SK-N-SH (cell line): ENCODE measurements around the gene MINDY3. TPM values are rescaled to one million over a fixed set of nuclear protein-coding genes. Genes with fewer than 3 reads are reported as not detected.

Experiments
- CTCF ChIA-PET: fragments of 300-600, 350-600 bp; formaldehyde crosslinking; extraction: SDS; loops from one replicate; lab custom pipeline; 2021; lab: Yijun Ruan, JAX
- POLR2A ChIA-PET: fragments of 350-600 bp; sonication (Branson Sonifier 250); formaldehyde crosslinking; extraction: SDS; loops from one replicate; lab custom pipeline; 2020; ENCODE audit warnings: antibody characterized with exemption, inconsistent platforms; lab: Yijun Ruan, JAX
- DNase-seq: peaks from one replicate; pipeline ENCODE4 v3.0.0; 2012
- H2AFZ ChIP-seq: fragments of 200-600 bp; sonication (generic); 2 replicates; pipeline ENCODE4 v1.8.1; 2016; ENCODE audit warnings: antibody characterized with exemption, mild to moderate bottlenecking, low read depth
- H3F3A ChIP-seq: fragments of 200-600 bp; sonication (generic); replicated peaks from 2 replicates; pipeline ENCODE3; 2016; ENCODE audit warnings: antibody characterized with exemption, mild to moderate bottlenecking; ENCODE audit not compliant: insufficient read depth
- H3K27ac ChIP-seq, 2 experiments: fragments of 200-500 bp in 1 of 2; fragments of 200-600 bp in 1 of 2; sonication (Bioruptor generic) in 1 of 2; sonication (generic), shearing (Covaris generic) in 1 of 2; 2 replicates each; pipeline versions ENCODE4 v1.5.1 to v1.6.1; 2014 to 2016; ENCODE audit warnings: low read depth in 2 of 2, inconsistent platforms in 1 of 2, low read length in 1 of 2, mild to moderate bottlenecking in 1 of 2, mixed read lengths in 1 of 2
- H3K27me3 ChIP-seq: fragments of 200-600 bp; sonication (generic), shearing (Covaris generic); 2 replicates; pipeline ENCODE4 v1.6.1; 2016; ENCODE audit warnings: mixed run types; ENCODE audit not compliant: insufficient read depth
- H3K36me3 ChIP-seq, 2 experiments: fragments of 200-500 bp in 1 of 2; fragments of 200-600 bp in 1 of 2; sonication (Bioruptor generic) in 1 of 2; sonication (generic) in 1 of 2; replicated peaks in 1 of 2; 2 replicates each; pipeline versions ENCODE3 to v1.5.1; 2014 to 2016; ENCODE audit warnings: low read length in 1 of 2, mild to moderate bottlenecking in 1 of 2; ENCODE audit not compliant: insufficient read depth in 2 of 2, control insufficient read depth in 1 of 2
- H3K4me1 ChIP-seq, 2 experiments: fragments of 200-500 bp in 1 of 2; fragments of 200-600 bp in 1 of 2; sonication (Bioruptor generic) in 1 of 2; sonication (generic), shearing (Covaris generic) in 1 of 2; 2 replicates each; pipeline versions ENCODE4 v1.5.1 to v1.6.1; 2014 to 2016; ENCODE audit warnings: low read depth in 1 of 2, low read length in 1 of 2, mixed run types in 1 of 2; ENCODE audit not compliant: insufficient read depth in 2 of 2, control insufficient read depth in 1 of 2
- H3K4me2 ChIP-seq: fragments of 200-600 bp; sonication (generic), shearing (Covaris generic); 2 replicates; pipeline ENCODE4 v1.6.1; 2017; ENCODE audit warnings: mixed run types
- H3K4me3 ChIP-seq, 2 experiments: fragments of 200-500 bp in 1 of 2; fragments of 200-600 bp in 1 of 2; sonication (Bioruptor generic) in 1 of 2; sonication (generic), shearing (Covaris generic) in 1 of 2; 2 replicates each; pipeline versions ENCODE4 v1.5.1 to v1.8.1; 2014 to 2016; ENCODE audit warnings: low read depth in 2 of 2, inconsistent platforms in 1 of 2, low read length in 1 of 2, mild to moderate bottlenecking in 1 of 2, mixed read lengths in 1 of 2, moderate library complexity in 1 of 2
- H3K79me2 ChIP-seq: fragments of 200-600 bp; sonication (generic); 2 replicates; pipeline ENCODE4 v1.8.1; 2017; ENCODE audit warnings: mild to moderate bottlenecking; ENCODE audit not compliant: insufficient read depth
- H3K9ac ChIP-seq: fragments of 200-600 bp; sonication (generic); 2 replicates; pipeline ENCODE4 v1.6.1; 2017; ENCODE audit warnings: mixed run types
- H3K9me2 ChIP-seq: fragments of 200-600 bp; sonication (generic); 2 replicates; pipeline ENCODE4 v1.6.1; 2017; ENCODE audit warnings: mixed run types
- H3K9me3 ChIP-seq: fragments of 200-600 bp; sonication (generic); 2 replicates; pipeline ENCODE4 v1.6.1; 2017; ENCODE audit warnings: mixed run types, mild to moderate bottlenecking, moderate library complexity
- H4K20me1 ChIP-seq: fragments of 200-600 bp; sonication (generic); 2 replicates; pipeline ENCODE4 v1.6.1; 2017; ENCODE audit warnings: mild to moderate bottlenecking, mixed run types; ENCODE audit not compliant: insufficient read depth
- CHD2 ChIP-seq: fragments of 150-350 bp; IDR thresholded peaks from 2 replicates; pipeline ENCODE4 v1.6.1; 2018; ENCODE audit warnings: low read length; ENCODE audit not compliant: partially characterized antibody
- FOXJ3 ChIP-seq: sonication (generic); formaldehyde crosslinking; IDR thresholded peaks from 2 replicates; pipeline ENCODE4 v1.5.1; 2020; ENCODE audit warnings: mild to moderate bottlenecking, missing genetic modification reagents
- FOXM1 ChIP-seq: IDR thresholded peaks from 2 replicates; pipeline ENCODE4 v1.4.0; 2012; ENCODE audit warnings: low read depth, mild to moderate bottlenecking
- GABPA ChIP-seq: IDR thresholded peaks from 2 replicates; pipeline ENCODE4 v1.4.0; 2012; ENCODE audit warnings: low read depth, mild to moderate bottlenecking
- JUND ChIP-seq: IDR thresholded peaks from 2 replicates; pipeline ENCODE4 v1.4.0; 2012
- NFIC ChIP-seq: IDR thresholded peaks from 2 replicates; pipeline ENCODE4 v1.4.0; 2012; ENCODE audit warnings: borderline replicate concordance
- TEAD4 ChIP-seq: IDR thresholded peaks from 2 replicates; pipeline ENCODE4 v1.4.0; 2012; ENCODE audit warnings: mild to moderate bottlenecking, borderline replicate concordance; ENCODE audit not compliant: insufficient read depth
- USF1 ChIP-seq: IDR thresholded peaks from 2 replicates; pipeline ENCODE4 v1.4.0; 2012; ENCODE audit warnings: low read depth, borderline replicate concordance
- USF2 ChIP-seq: fragments of 150-350 bp; IDR thresholded peaks from 2 replicates; pipeline ENCODE4 v1.6.1; 2017; ENCODE audit warnings: antibody characterized with exemption, low read length, low read depth, borderline replicate concordance
- WGBS: methylation state at CpG from one replicate; pipeline ENCODE4 v1.1.6; 2017; ENCODE audit warnings: low lambda C conversion rate; 5-methylcytosine and 5-hydroxymethylcytosine counted together
- polyA plus RNA-seq, 3 experiments: library from polyadenylated mRNA; depleted of rRNA; stranded (reverse); fragments of >200 nt; gene quantifications; 2 replicates each; pipeline ENCODE4 v1.2.3, GENCODE V29; 2012
- TF ChIP-seq, protein P1 (sequence below): fragments of 200-600 bp; sonication (generic); IDR thresholded peaks from 2 replicates; pipeline ENCODE4 v1.6.1; 2017; ENCODE audit warnings: antibody characterized with exemption, mild to moderate bottlenecking, moderate library complexity
- TF ChIP-seq, protein P2 (sequence below): IDR thresholded peaks from 2 replicates; pipeline ENCODE4 v1.6.1; 2012; ENCODE audit warnings: mild to moderate bottlenecking, low read depth, low read length, moderate library complexity

The MINDY3 gene
- polyA plus RNA-seq, 1 of the 3 experiments (the other 2 are of a cell fraction) = 9.5 TPM

GRCh38 chr10:15782851-15783250 is 77.5 kb downstream of the MINDY3 start (continued):
- TF ChIP-seq USF1 (no peak), FOXM1 (no peak), USF2 (no peak), CHD2 (no peak), NFIC (no peak)
- TF ChIP-seq, protein P1, sequence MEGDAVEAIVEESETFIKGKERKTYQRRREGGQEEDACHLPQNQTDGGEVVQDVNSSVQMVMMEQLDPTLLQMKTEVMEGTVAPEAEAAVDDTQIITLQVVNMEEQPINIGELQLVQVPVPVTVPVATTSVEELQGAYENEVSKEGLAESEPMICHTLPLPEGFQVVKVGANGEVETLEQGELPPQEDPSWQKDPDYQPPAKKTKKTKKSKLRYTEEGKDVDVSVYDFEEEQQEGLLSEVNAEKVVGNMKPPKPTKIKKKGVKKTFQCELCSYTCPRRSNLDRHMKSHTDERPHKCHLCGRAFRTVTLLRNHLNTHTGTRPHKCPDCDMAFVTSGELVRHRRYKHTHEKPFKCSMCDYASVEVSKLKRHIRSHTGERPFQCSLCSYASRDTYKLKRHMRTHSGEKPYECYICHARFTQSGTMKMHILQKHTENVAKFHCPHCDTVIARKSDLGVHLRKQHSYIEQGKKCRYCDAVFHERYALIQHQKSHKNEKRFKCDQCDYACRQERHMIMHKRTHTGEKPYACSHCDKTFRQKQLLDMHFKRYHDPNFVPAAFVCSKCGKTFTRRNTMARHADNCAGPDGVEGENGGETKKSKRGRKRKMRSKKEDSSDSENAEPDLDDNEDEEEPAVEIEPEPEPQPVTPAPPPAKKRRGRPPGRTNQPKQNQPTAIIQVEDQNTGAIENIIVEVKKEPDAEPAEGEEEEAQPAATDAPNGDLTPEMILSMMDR = no peak

DNA sequence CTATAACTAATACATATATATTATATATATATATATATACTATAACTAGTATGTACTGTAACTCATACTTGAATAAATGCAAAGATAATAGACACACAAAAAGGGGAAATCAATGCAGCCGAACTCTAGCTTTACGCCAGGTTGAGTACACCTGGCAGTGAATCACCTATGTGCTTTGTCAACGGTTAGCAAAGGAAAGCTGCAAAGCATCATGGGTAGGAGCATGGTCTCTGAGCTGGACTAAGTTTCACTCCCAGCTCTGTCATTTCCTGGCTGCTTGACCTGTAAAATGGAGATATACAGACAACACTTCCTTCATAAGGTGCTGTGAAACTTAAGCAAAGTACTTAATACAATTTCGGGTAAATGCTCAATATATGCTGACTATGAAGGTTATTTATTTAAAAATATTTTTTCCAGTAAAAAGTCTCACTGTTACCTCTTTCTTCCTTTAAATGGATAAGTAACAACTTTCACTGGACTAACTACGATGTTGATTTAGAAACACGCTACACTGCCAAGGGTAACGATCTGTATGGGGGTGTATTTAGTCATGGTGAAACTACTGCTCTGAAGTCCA is 78.8 kb downstream of the MINDY3 start:
- Histone ChIP-seq H3K4me1 (peaks cover 0 to 5% of the 10 kb centered on the region in 2 experiments; a peak in 1 of 4 replicates), H3K79me2 (no peaks in the 10 kb centered on the region), H4K20me1 (no peaks in the 10 kb centered on the region), H3F3A (no peaks in the 10 kb centered on the region), H3K9ac (no peak overlapping the region), H3K4me2 (no peak overlapping the region), H3K27ac (no peak overlapping the region), H3K36me3 (peaks cover 38 to 60% of the 10 kb centered on the region in 2 experiments), H2AFZ (no peak overlapping the region), H3K4me3 (no peak overlapping the region), H3K9me2 (no peaks in the 10 kb centered on the region), H3K9me3 (no peaks in the 10 kb centered on the region), H3K27me3 (no peaks in the 10 kb centered on the region)
- ChIA-PET CTCF (no interaction called here), POLR2A (no interaction called here)
- 92% methylated on average over 7 of the region's 7 CpGs for WGBS
- TF ChIP-seq FOXM1 = no peak
- DNase-seq = no peak

DNA sequence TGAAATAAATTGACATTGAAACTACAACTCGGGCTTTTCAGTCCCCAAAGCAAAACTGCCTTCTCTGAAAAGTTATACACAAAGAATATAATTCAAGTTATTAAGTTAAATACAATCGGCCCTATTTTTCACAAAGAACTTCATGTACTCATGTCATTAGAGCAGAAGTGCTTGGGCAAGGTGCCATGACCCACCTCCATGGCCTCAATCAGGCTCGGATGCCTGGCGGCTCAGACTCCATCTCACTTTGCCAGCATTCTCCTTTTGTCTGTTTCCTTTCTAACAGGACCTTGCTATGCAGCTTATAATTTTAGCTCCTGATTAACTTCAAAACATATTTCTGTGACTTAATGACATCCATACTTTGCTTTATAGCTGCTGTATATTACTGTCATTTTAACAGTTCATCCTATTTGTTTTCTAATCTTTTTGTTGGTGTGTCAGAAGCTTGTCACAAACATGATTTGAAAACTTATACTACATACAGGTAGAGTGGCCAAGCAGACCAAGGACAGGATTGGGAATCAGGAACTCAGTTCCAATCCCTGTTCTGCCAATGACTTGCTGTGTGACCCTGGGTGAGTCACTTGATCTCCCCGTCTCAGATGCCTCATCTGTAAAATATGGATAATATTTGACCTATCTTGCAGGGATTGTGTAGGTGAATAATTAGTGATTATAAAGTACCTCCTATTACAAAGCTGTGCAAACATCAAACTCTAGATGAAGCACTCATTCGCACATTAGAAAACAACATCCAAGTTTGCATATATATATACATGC is 79.8 kb downstream of the MINDY3 start:
- Histone ChIP-seq H3K4me1 (peaks cover 0 to 3% of the 10 kb centered on the region in 2 experiments; a peak in 1 of 4 replicates), H3K4me3 (no peak overlapping the region), H3K9me2 (no peaks in the 10 kb centered on the region), H3K4me2 (no peak overlapping the region), H3K79me2 (no peaks in the 10 kb centered on the region), H3F3A (no peaks in the 10 kb centered on the region), H3K9ac (no peak overlapping the region), H3K27me3 (no peaks in the 10 kb centered on the region), H3K27ac (no peak overlapping the region), H4K20me1 (no peaks in the 10 kb centered on the region), H3K9me3 (no peaks in the 10 kb centered on the region), H3K36me3 (peaks cover 35 to 51% of the 10 kb centered on the region in 2 experiments), H2AFZ (no peak overlapping the region)
- 77% methylated on average over 6 of the region's 6 CpGs for WGBS
- TF ChIP-seq GABPA (no peak), TEAD4 (no peak), JUND (no peak), NFIC (no peak), FOXJ3 (CRISPR knock-in tag) (no peak)
- TF ChIP-seq, protein P2, sequence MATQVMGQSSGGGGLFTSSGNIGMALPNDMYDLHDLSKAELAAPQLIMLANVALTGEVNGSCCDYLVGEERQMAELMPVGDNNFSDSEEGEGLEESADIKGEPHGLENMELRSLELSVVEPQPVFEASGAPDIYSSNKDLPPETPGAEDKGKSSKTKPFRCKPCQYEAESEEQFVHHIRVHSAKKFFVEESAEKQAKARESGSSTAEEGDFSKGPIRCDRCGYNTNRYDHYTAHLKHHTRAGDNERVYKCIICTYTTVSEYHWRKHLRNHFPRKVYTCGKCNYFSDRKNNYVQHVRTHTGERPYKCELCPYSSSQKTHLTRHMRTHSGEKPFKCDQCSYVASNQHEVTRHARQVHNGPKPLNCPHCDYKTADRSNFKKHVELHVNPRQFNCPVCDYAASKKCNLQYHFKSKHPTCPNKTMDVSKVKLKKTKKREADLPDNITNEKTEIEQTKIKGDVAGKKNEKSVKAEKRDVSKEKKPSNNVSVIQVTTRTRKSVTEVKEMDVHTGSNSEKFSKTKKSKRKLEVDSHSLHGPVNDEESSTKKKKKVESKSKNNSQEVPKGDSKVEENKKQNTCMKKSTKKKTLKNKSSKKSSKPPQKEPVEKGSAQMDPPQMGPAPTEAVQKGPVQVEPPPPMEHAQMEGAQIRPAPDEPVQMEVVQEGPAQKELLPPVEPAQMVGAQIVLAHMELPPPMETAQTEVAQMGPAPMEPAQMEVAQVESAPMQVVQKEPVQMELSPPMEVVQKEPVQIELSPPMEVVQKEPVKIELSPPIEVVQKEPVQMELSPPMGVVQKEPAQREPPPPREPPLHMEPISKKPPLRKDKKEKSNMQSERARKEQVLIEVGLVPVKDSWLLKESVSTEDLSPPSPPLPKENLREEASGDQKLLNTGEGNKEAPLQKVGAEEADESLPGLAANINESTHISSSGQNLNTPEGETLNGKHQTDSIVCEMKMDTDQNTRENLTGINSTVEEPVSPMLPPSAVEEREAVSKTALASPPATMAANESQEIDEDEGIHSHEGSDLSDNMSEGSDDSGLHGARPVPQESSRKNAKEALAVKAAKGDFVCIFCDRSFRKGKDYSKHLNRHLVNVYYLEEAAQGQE = no peak
- DNase-seq = no peak
- ChIA-PET CTCF (no interaction called here), POLR2A (no interaction called here)
